ENCODE measurements around the gene ITPRIP. TPM values are rescaled to one million over a fixed set of nuclear protein-coding genes. Genes with fewer than 3 reads are reported as not detected.

The ITPRIP gene
- total and polyA plus RNA-seq, 12 donors = 17.5 to 87.2 (median 35.9) TPM

DNA sequence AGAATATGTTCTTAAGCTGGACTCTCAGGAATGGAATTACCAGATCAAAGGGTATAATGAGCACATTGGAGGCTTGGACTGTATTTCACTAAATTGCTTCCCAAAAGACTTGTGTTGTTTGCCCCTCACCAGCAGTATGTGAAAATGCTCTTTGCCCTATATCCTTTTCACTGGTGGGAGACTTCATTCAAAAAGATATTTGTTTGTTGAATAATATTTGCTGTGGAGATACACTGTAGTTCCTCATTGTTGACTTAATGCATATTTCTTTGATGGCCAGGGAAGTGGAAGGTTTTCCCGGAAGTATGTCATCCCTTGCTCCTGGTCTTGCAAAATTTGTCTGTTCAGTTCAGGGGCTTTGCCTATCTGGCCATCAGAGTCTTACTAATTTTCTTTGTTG is 49.9 kb downstream of the ITPRIP start:
- 67 to 70% methylated on average over 1 of the region's 1 CpG for WGBS, 2 donors
- TF ChIP-seq, protein P1, sequence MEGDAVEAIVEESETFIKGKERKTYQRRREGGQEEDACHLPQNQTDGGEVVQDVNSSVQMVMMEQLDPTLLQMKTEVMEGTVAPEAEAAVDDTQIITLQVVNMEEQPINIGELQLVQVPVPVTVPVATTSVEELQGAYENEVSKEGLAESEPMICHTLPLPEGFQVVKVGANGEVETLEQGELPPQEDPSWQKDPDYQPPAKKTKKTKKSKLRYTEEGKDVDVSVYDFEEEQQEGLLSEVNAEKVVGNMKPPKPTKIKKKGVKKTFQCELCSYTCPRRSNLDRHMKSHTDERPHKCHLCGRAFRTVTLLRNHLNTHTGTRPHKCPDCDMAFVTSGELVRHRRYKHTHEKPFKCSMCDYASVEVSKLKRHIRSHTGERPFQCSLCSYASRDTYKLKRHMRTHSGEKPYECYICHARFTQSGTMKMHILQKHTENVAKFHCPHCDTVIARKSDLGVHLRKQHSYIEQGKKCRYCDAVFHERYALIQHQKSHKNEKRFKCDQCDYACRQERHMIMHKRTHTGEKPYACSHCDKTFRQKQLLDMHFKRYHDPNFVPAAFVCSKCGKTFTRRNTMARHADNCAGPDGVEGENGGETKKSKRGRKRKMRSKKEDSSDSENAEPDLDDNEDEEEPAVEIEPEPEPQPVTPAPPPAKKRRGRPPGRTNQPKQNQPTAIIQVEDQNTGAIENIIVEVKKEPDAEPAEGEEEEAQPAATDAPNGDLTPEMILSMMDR (IDR thresholded peaks at IDR 0.05) = no peak
- intact Hi-C loops (cut with DNase I) = no loop called here

GRCh38 chr10:104286939-104287338 is 51.3 kb downstream of the ITPRIP start:
- intact Hi-C loops (cut with DNase I) = no loop called here
- no peak for DNase-seq
- TF ChIP-seq, protein P1 (IDR thresholded peaks at IDR 0.05) = no peak
- H3K27me3 ChIP-seq = peaks cover 0 to 6% (median 0%) of the 10 kb centered on the region in 7 donors
- 89 to 92% methylated on average over 2 of the region's 2 CpGs for WGBS, 2 donors
- peaks cover 0 to 11% (median 5%) of the 10 kb centered on the region in 9 donors for H3K4me1 ChIP-seq
- H3K9me3 ChIP-seq = no peaks in the 10 kb centered on the region
- no peak for ATAC-seq
- H3K4me3 ChIP-seq = no peak overlapping the region
- H3K36me3 ChIP-seq = no peaks in the 10 kb centered on the region
- no peak overlapping the region for H3K27ac ChIP-seq

More for the DNA sequence above, 49.9 kb downstream of the ITPRIP start:
- peaks cover 0 to 23% (median 9%) of the 10 kb centered on the region in 9 donors for H3K4me1 ChIP-seq
- H3K4me3 ChIP-seq = no peak overlapping the region
- H3K9me3 ChIP-seq = no peaks in the 10 kb centered on the region
- H3K27ac ChIP-seq = no peak overlapping the region
- H3K36me3 ChIP-seq = no peaks in the 10 kb centered on the region
- no peak for ATAC-seq
- H3K27me3 ChIP-seq = peaks cover 0 to 6% (median 0%) of the 10 kb centered on the region in 7 donors
- no peak for DNase-seq

GRCh38 chr10:104284846-104285245 is 53.4 kb downstream of the ITPRIP start:
- intact Hi-C loops (cut with DNase I) = loop anchor here in 1 of 10 donors (5.0 kb wide), 1 partner anchor 237 kb away; no protein-coding TSS in a partner anchor
- ATAC-seq (no peak), DNase-seq (no peak)
- Histone ChIP-seq H3K4me3 (no peak overlapping the region), H3K9me3 (no peaks in the 10 kb centered on the region), H3K4me1 (no peaks in the 10 kb centered on the region), H3K27me3 (peaks cover 0 to 6% (median 0%) of the 10 kb centered on the region in 7 donors), H3K27ac (no peak overlapping the region), H3K36me3 (no peaks in the 10 kb centered on the region)
- WGBS, 2 donors = 89 to 93% methylated on average over 7 of the region's 7 CpGs
- TF ChIP-seq, protein P1 (IDR thresholded peaks at IDR 0.05) = no peak

DNA sequence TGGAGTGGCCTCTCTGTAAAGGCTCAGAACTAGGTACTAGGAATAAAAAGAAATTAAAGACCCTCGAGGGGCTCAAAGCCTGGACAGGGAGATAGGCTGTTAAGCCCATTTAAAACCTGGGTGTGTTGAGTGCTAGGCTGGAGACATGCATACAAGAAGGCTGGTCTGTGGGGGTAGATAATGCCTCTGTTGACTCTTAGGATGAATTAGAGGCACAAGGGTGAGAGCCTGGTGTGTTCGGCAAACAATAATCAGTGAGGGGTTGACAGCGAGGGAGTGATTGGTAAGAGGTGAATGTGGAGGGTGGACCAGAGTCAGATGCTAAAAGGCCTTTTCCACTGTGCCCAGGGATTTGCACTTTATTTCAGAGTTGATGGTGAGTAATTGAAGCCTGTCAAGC is 56.6 kb downstream of the ITPRIP start:
- Histone ChIP-seq H3K4me1 (no peaks in the 10 kb centered on the region), H3K27ac (no peak overlapping the region), H3K27me3 (peaks cover 0 to 6% (median 0%) of the 10 kb centered on the region in 7 donors), H3K4me3 (no peak overlapping the region), H3K36me3 (no peaks in the 10 kb centered on the region), H3K9me3 (no peaks in the 10 kb centered on the region)
- DNase-seq = no peak
- TF ChIP-seq, protein P1 (IDR thresholded peaks at IDR 0.05) = no peak
- intact Hi-C loops (cut with DNase I) = loop anchor here in 1 of 10 donors (5.0 kb wide), 1 partner anchor 241 kb away; no protein-coding TSS in a partner anchor
- WGBS, 2 donors = 71 to 77% methylated on average over 3 of the region's 3 CpGs
- no peak for ATAC-seq

All from heart right ventricle (tissue), 16 donors.